IPS-18a (cell line): ENCODE data around the gene ANKRD11.

ENCODE experiments used
- H3K27ac ChIP-seq: one replicate; pipeline ENCODE4 v1.5.1; 2013; ENCODE audit warnings: low read length
- H3K27me3 ChIP-seq: one replicate; pipeline ENCODE4 v1.6.1; 2013; ENCODE audit warnings: mild to moderate bottlenecking, low read length; ENCODE audit not compliant: control insufficient read depth, insufficient read depth
- H3K36me3 ChIP-seq: one replicate; pipeline ENCODE4 v1.6.1; 2013; ENCODE audit warnings: low read depth, low read length; ENCODE audit not compliant: control insufficient read depth
- H3K4me1 ChIP-seq: one replicate; pipeline ENCODE4 v1.6.1; 2013; ENCODE audit warnings: low read depth, low read length; ENCODE audit not compliant: control insufficient read depth
- H3K4me3 ChIP-seq: one replicate; pipeline ENCODE4 v1.5.1; 2013; ENCODE audit warnings: low read length
- H3K9ac ChIP-seq: one replicate; pipeline ENCODE4 v1.6.1; 2013; ENCODE audit warnings: mild to moderate bottlenecking, low read length, moderate library complexity
- H3K9me3 ChIP-seq: one replicate; pipeline ENCODE4 v1.6.1; 2013; ENCODE audit warnings: low read depth, low read length; ENCODE audit not compliant: control insufficient read depth

Gene ANKRD11

GRCh38 chr16:89344458-89344834, 145.9 kb downstream of the ANKRD11 start:
- H3K4me3 ChIP-seq: no peak overlapping the region
- H3K9me3 ChIP-seq: no peaks in the 10 kb centered on the region
- H3K4me1 ChIP-seq: peaks cover 16% of the 10 kb centered on the region
- no peaks in the 10 kb centered on the region for H3K36me3 ChIP-seq
- H3K27ac ChIP-seq: no peak overlapping the region
- no peaks in the 10 kb centered on the region for H3K27me3 ChIP-seq
- H3K9ac ChIP-seq: no peak overlapping the region

GRCh38 chr16:89343501-89344457, 146.6 kb downstream of the ANKRD11 start:
- Histone ChIP-seq H3K27ac (no peak overlapping the region), H3K4me3 (no peak overlapping the region), H3K4me1 (peaks cover 16% of the 10 kb centered on the region), H3K27me3 (no peaks in the 10 kb centered on the region), H3K9me3 (no peaks in the 10 kb centered on the region), H3K36me3 (no peaks in the 10 kb centered on the region), H3K9ac (no peak overlapping the region)

DNA sequence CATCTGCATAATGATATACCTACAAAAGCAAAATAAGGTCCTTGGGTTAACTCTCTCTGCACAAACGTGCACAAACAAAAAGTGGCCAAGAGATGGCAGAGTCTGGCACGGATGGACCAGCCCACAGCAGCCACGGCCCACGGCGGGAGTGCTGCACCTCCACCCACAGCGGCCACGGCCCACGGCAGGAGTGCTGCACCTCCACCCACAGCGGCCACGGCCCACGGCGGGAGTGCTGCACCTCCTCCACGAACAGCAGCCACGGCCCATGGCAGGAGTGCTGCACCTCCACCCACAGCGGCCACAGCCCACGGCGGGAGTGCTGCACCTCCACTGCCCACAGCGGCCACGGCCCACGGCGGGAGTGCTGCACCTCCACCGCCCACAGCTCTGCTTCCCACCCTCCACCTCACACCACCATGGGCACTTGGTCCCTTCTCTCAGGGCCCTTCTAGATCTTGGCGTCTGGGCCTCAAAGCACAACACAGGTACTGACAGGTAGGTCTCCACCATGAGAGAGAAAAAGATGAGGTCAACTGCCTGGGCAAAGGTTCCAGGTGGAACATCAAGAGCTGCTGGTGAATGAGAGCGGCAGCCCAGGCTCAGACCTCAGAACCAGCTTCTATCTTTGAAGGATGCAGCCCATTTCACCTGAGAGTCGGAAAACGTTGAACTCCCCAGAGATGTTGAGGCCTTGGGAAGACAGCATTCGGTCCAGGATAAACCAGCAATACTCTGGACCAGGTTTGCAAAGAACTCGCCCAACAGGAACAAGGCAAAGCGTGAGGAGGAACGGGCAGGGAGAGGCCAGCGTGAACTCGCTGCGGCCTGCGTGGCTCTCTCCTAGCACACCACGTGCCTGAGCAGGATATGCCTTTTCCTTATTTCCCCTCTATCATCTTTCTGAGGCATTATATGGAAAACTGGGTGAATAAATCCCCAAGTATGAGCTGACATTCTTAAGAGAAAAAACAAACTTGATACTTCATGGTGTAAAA, 148.4 kb downstream of the ANKRD11 start:
- H3K9me3 ChIP-seq: no peaks in the 10 kb centered on the region
- no peaks in the 10 kb centered on the region for H3K27me3 ChIP-seq
- H3K4me1 ChIP-seq: peaks cover 16% of the 10 kb centered on the region
- H3K36me3 ChIP-seq: no peaks in the 10 kb centered on the region
- H3K9ac ChIP-seq: no peak overlapping the region
- no peak overlapping the region for H3K4me3 ChIP-seq
- no peak overlapping the region for H3K27ac ChIP-seq

- Histone ChIP-seq H3K9ac (no peak overlapping the region), H3K4me1 (peaks cover 11% of the 10 kb centered on the region), H3K27me3 (no peaks in the 10 kb centered on the region), H3K36me3 (no peaks in the 10 kb centered on the region), H3K27ac (no peak overlapping the region), H3K4me3 (no peak overlapping the region), H3K9me3 (no peaks in the 10 kb centered on the region)
These were observed 149.1 kb downstream of the ANKRD11 start for GRCh38 chr16:89341279-89341678.

DNA sequence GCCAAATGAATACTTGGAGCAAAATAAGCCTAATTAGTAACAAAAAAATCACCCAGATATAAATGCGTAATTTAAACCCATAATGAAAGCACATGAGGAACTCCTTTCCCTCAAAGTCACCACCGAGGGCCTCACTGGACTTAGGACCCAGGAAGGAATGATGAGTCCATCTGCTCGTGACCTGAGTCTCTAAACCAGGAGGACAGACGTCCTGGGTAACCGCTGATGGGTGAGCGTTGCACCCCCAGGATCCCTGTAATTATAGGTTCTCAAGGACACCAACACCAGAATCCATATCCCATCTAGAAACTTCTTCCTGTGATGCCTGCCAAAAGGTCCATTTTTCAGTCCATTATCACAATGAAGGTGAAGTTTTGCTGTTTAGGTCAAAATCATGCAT, 151.5 kb downstream of the ANKRD11 start:
- H3K4me1 ChIP-seq: peaks cover 4% of the 10 kb centered on the region
- no peak overlapping the region for H3K4me3 ChIP-seq
- no peaks in the 10 kb centered on the region for H3K9me3 ChIP-seq
- no peak overlapping the region for H3K9ac ChIP-seq
- no peaks in the 10 kb centered on the region for H3K36me3 ChIP-seq
- H3K27me3 ChIP-seq: no peaks in the 10 kb centered on the region
- no peak overlapping the region for H3K27ac ChIP-seq

DNA sequence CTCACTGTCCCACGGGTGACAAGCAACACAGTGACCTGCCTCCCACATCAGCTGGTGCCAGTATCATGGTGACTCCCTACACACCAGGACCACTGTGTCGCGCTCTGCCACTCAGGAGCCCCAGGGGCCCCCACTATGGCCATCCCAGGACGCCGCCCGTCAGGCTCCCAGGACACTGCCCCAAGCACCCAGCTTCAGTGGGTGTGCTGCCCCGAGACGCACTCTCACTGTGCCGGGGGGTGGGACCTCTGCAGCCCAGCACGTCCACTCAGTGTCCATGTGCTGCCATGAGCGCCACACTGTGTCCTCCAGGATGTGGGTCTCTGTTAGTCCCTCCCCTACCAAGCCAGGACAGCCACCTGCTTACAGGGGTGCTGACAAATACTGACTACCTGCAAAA, 152.4 kb downstream of the ANKRD11 start:
- H3K4me3 ChIP-seq: no peak overlapping the region
- H3K4me1 ChIP-seq: peaks cover 11% of the 10 kb centered on the region
- H3K9ac ChIP-seq: no peak overlapping the region
- H3K27me3 ChIP-seq: no peaks in the 10 kb centered on the region
- no peak overlapping the region for H3K27ac ChIP-seq
- H3K9me3 ChIP-seq: no peaks in the 10 kb centered on the region
- H3K36me3 ChIP-seq: no peaks in the 10 kb centered on the region

GRCh38 chr16:89335803-89336485, 154.4 kb downstream of the ANKRD11 start:
- Histone ChIP-seq H3K27me3 (no peaks in the 10 kb centered on the region), H3K9ac (no peak overlapping the region), H3K4me3 (no peak overlapping the region), H3K9me3 (no peaks in the 10 kb centered on the region), H3K36me3 (no peaks in the 10 kb centered on the region), H3K4me1 (peaks cover 18% of the 10 kb centered on the region), H3K27ac (no peak overlapping the region)

DNA sequence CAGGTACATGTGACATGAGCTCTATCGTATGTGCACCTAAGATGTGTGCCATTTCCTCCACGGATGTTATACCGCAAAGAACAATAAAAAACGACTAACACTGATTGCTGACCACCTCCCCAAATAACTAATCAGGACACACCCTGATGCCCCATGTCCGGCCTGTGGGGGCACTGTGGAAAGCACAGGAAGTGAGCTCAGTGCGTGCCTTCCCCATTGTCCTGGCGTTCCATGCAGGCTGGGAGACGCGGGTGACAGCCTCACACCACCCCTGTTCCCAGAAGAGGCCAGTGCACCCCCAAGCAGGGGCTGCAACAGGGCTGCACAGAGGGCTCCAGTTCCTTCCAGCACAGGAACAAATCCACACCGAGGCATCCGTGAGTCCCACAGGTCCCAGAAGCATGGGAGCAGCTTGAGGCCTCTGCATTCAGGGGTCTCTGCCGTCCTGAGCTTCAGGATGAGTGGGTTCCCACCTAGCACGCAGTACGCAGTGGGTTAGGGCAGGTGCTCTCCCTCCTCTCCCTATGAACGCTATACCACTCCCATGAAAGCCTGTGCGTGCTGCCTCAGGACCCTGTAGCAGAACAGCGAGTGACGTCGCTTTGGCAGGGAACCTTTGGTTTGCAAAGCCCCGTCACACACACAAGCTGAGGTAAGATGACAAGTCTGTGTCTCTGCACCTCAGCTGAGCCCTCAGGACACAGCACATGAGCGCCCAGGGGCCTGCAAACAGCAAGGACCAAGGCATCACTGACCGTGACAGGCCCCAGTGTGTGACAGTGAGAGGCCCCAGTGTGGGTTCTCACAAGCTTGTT, 155.2 kb downstream of the ANKRD11 start:
- peaks cover 18% of the 10 kb centered on the region for H3K4me1 ChIP-seq
- no peak overlapping the region for H3K27ac ChIP-seq
- H3K9me3 ChIP-seq: no peaks in the 10 kb centered on the region
- H3K27me3 ChIP-seq: no peaks in the 10 kb centered on the region
- no peak overlapping the region for H3K9ac ChIP-seq
- no peaks in the 10 kb centered on the region for H3K36me3 ChIP-seq
- no peak overlapping the region for H3K4me3 ChIP-seq

- peaks cover 18% of the 10 kb centered on the region for H3K4me1 ChIP-seq
- H3K9ac ChIP-seq: no peak overlapping the region
- no peaks in the 10 kb centered on the region for H3K9me3 ChIP-seq
- no peaks in the 10 kb centered on the region for H3K27me3 ChIP-seq
- no peak overlapping the region for H3K4me3 ChIP-seq
- no peak overlapping the region for H3K27ac ChIP-seq
- H3K36me3 ChIP-seq: no peaks in the 10 kb centered on the region
These were observed 155.9 kb downstream of the ANKRD11 start for GRCh38 chr16:89334461-89334860.

DNA sequence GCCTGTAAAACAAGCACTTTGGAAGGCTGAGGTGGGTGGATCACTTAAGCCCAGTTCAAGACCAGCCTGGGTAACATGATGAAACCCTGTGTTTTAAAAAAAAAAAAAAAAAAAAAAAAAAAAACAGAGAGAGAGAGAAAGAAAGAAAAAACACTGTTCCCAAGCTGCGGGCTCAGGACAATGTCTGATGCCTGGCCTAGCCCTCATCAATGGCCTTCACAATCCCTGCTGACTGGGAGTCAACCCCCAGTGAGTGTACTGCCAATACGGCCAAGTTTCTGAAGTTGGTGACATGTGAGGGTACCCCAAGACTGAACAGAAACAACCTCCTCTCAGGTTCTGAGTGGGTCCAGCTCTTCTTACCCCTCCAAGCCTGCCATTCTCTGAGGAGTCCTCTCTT, 156.3 kb downstream of the ANKRD11 start:
- H3K4me1 ChIP-seq: peaks cover 18% of the 10 kb centered on the region
- no peaks in the 10 kb centered on the region for H3K36me3 ChIP-seq
- no peaks in the 10 kb centered on the region for H3K27me3 ChIP-seq
- H3K27ac ChIP-seq: no peak overlapping the region
- no peak overlapping the region for H3K4me3 ChIP-seq
- no peaks in the 10 kb centered on the region for H3K9me3 ChIP-seq
- no peak overlapping the region for H3K9ac ChIP-seq
